Breast epithelium (tissue), 4 donors: ENCODE measurements around the gene METTL16. TPM values are rescaled to one million over a fixed set of nuclear protein-coding genes. Genes with fewer than 3 reads are reported as not detected.
A peak's percentile ranks its signal among the peaks of the same experiment; 100 is the strongest.
"Not testable (repeated sequence)": the region's sequence is repeated elsewhere in the genome, so short reads cannot be mapped to it uniquely, and the experiment has no call there.

Experiments used
- DNase-seq, 2 donors: peaks; one replicate each; pipeline ENCODE4 v3.0.0-alpha.2; 2019; ENCODE audit warnings: low spot score in 2 of 2
- H3K27ac ChIP-seq, 2 donors: fragments of 200-600 bp; sonication (generic) in 1 of 2; one replicate each; pipeline ENCODE4 v1.5.1; 2016 to 2019; ENCODE audit warnings: mild to moderate bottlenecking in 1 of 2
- H3K27me3 ChIP-seq, 2 donors: fragments of 200-600 bp; sonication (generic) in 1 of 2; one replicate each; pipeline versions ENCODE4 v1.5.1 to v1.6.0; 2017 to 2019; ENCODE audit warnings: control low read depth in 1 of 2, mild to moderate bottlenecking in 1 of 2
- H3K36me3 ChIP-seq: fragments of 200-600 bp; one replicate; pipeline ENCODE4 v1.5.1; 2019
- H3K4me1 ChIP-seq, 2 donors: fragments of 200-600 bp; sonication (generic); one replicate each; pipeline ENCODE4 v1.5.1; 2016 to 2019; ENCODE audit warnings: control low read depth in 1 of 2
- H3K4me3 ChIP-seq, 3 donors: fragments of 200-600 bp; sonication (generic); 1 replicate in 2 of 3; 2 replicates in 1 of 3; pipeline ENCODE4 v1.5.1; 2016 to 2019; ENCODE audit warnings: mild to moderate bottlenecking in 3 of 3, moderate library complexity in 2 of 3
- H3K9me3 ChIP-seq, 2 donors: fragments of 200-600 bp; sonication (generic) in 1 of 2; one replicate each; pipeline ENCODE4 v1.5.1; 2016 to 2019; ENCODE audit warnings: control low read depth in 1 of 2
- CTCF ChIP-seq, 3 donors: fragments of 450-650 bp; IDR thresholded peaks; one replicate each; pipeline ENCODE4 v1.5.1; 2016 to 2017; ENCODE audit warnings: antibody characterized with exemption in 3 of 3, mild to moderate bottlenecking in 3 of 3, moderate library complexity in 3 of 3
- POLR2A ChIP-seq: fragments of 450-650 bp; IDR thresholded peaks from one replicate; pipeline ENCODE4 v1.6.1; 2016; ENCODE audit warnings: antibody characterized with exemption, mild to moderate bottlenecking, moderate library complexity
- POLR2AphosphoS5 ChIP-seq, 3 donors: sonication (generic); formaldehyde crosslinking; IDR thresholded peaks; one replicate each; pipeline ENCODE4 v1.6.1; 2017; ENCODE audit warnings: antibody characterized with exemption in 3 of 3
- intact Hi-C: fragments of 100-400 bp; cut with DNase I; formaldehyde crosslinking; loops from one replicate; pipeline ENCODE4 v1.15.1; 2023; ENCODE audit warnings: low total_unique reads
- total RNA-seq, 3 donors: library from RNA; depleted of rRNA; stranded (reverse); fragments of >200 nt; gene quantifications; one replicate each; pipeline ENCODE4 v1.1.0, GENCODE V29; 2016

METTL16 gene
- 10 to 100 TPM; 25.6 to 46.4 (median 26.9) TPM for total RNA-seq

- TF ChIP-seq POLR2A (peak; percentile 79), CTCF (IDR thresholded peaks at IDR 0.05) (no peak), POLR2AphosphoS5 (IDR thresholded peaks at IDR 0.05) (peak; percentile 92 to 98 (median 92))
- no peaks in the 10 kb centered on the region for H3K27me3 ChIP-seq
- no peaks in the 10 kb centered on the region for H3K36me3 ChIP-seq
- peaks cover 0 to 5% of the 10 kb centered on the region in 2 donors for H3K4me1 ChIP-seq
- no peaks in the 10 kb centered on the region for H3K9me3 ChIP-seq
- peak; percentile 97 to 98 for DNase-seq
- H3K4me3 ChIP-seq, result peak within 1 kb of the TSS; percentile 65 to 80 (median 68)
- intact Hi-C loops, result no loop called here
- peak within 1 kb of the TSS; percentile 87 to 94 for H3K27ac ChIP-seq
Observed at GRCh38 chr17:2511462-2512369, at the start of gene METTL16. Gene METTL16, minus strand, starts transcription at chr17:2511888. Its CDS starts 9,557 bp downstream, at chr17:2502331.

GRCh38 chr17:2560658-2561057 is 49.0 kb upstream of the METTL16 start:
- H3K4me1 ChIP-seq, result no peaks in the 10 kb centered on the region
- TF ChIP-seq POLR2AphosphoS5 (IDR thresholded peaks at IDR 0.05), result no peak
- TF ChIP-seq CTCF (IDR thresholded peaks at IDR 0.05), result no peak
- TF ChIP-seq POLR2A, result no peak
- H3K36me3 ChIP-seq, result no peaks in the 10 kb centered on the region
- H3K27me3 ChIP-seq, result no peaks in the 10 kb centered on the region
- H3K4me3 ChIP-seq, result no peak overlapping the region
- no peak for DNase-seq
- peaks cover 0 to 6% of the 10 kb centered on the region in 2 donors for H3K9me3 ChIP-seq
- H3K27ac ChIP-seq, result no peak overlapping the region
- intact Hi-C loops, result no loop called here

GRCh38 chr17:2551928-2552327 is 40.2 kb upstream of the METTL16 start:
- no peak overlapping the region for H3K4me3 ChIP-seq
- no peaks in the 10 kb centered on the region for H3K9me3 ChIP-seq

GRCh38 chr17:2551493-2551892 is 39.8 kb upstream of the METTL16 start:
- no peaks in the 10 kb centered on the region for H3K27me3 ChIP-seq
- no peaks in the 10 kb centered on the region for H3K36me3 ChIP-seq
- no peak overlapping the region for H3K4me3 ChIP-seq
- no peak overlapping the region for H3K27ac ChIP-seq
- no peaks in the 10 kb centered on the region for H3K4me1 ChIP-seq
- intact Hi-C loops, result no loop called here
- no peak for TF ChIP-seq POLR2A
- no peaks in the 10 kb centered on the region for H3K9me3 ChIP-seq
- no peak for DNase-seq

More at GRCh38 chr17:2551928-2552327, 40.2 kb upstream of the METTL16 start:
- intact Hi-C loops, result no loop called here
- Histone ChIP-seq H3K27ac (no peak overlapping the region), H3K36me3 (no peaks in the 10 kb centered on the region), H3K27me3 (no peaks in the 10 kb centered on the region), H3K4me1 (no peaks in the 10 kb centered on the region)
- DNase-seq, result no peak
- TF ChIP-seq CTCF (IDR thresholded peaks at IDR 0.05), result no peak
- no peak for TF ChIP-seq POLR2AphosphoS5 (IDR thresholded peaks at IDR 0.05)
- TF ChIP-seq POLR2A, result no peak

GRCh38 chr17:2549392-2550211 is 37.9 kb upstream of the METTL16 start:
- no peak for TF ChIP-seq POLR2AphosphoS5 (IDR thresholded peaks at IDR 0.05)
- TF ChIP-seq CTCF (IDR thresholded peaks at IDR 0.05), result no peak
- DNase-seq, result no peak
- no peak overlapping the region for H3K27ac ChIP-seq
- no peaks in the 10 kb centered on the region for H3K36me3 ChIP-seq
- H3K4me1 ChIP-seq, result no peaks in the 10 kb centered on the region
- no peaks in the 10 kb centered on the region for H3K27me3 ChIP-seq
- H3K4me3 ChIP-seq, result no peak overlapping the region
- intact Hi-C loops, result no loop called here
- H3K9me3 ChIP-seq, result no peaks in the 10 kb centered on the region

- intact Hi-C loops, H3K9me3 ChIP-seq, H3K27ac ChIP-seq: not testable (repeated sequence)
Observed at GRCh38 chr17:2548026-2548425, 36.3 kb upstream of the METTL16 start.

More at GRCh38 chr17:2548026-2548425, 36.3 kb upstream of the METTL16 start:
- H3K4me3 ChIP-seq, DNase-seq, H3K36me3 ChIP-seq, H3K27me3 ChIP-seq, H3K4me1 ChIP-seq: not testable (repeated sequence)
